OCI-LY7 (cell line): Measurements from ENCODE around the gene SPEF1. TPM values are rescaled to one million over a fixed set of nuclear protein-coding genes. Genes with fewer than 3 reads are reported as not detected.

Experiments used
- BruUV-seq: library from RNA; stranded (reverse); fragments of 400-500 nt; replicated peaks from 2 replicates; lab custom pipeline; 2021; lab: Mats Ljungman, UMichigan
- CTCF ChIA-PET: fragments of 300-600 bp; sonication (Branson Sonifier 250); formaldehyde crosslinking; loops from one replicate; lab custom pipeline; 2022; ENCODE audit warnings: antibody characterized with exemption; ENCODE audit not compliant: unreplicated experiment; lab: Charles Lee
- POLR2A ChIA-PET: fragments of 300-600 bp; sonication (Branson Sonifier 250); formaldehyde crosslinking; loops from one replicate; lab custom pipeline; 2022; ENCODE audit warnings: antibody characterized with exemption; lab: Charles Lee
- DNase-seq: peaks from one replicate; pipeline ENCODE4 v3.0.0-alpha.2; 2015; ENCODE audit warnings: low spot score
- H2AFZ ChIP-seq: fragments of 200-600 bp; sonication (generic), shearing (Covaris generic); 2 replicates; pipeline ENCODE4 v1.6.1; 2014; ENCODE audit warnings: mild to moderate bottlenecking, antibody characterized with exemption, low read length, moderate library complexity
- H3K27ac ChIP-seq: fragments of 200-600 bp; sonication (generic); 2 replicates; pipeline ENCODE4 v1.5.1; 2014; ENCODE audit warnings: mixed run types, low read depth, mild to moderate bottlenecking, moderate library complexity, low read length, inconsistent platforms; ENCODE audit not compliant: poor library complexity, severe bottlenecking
- H3K36me3 ChIP-seq: fragments of 200-600 bp; sonication (generic); 2 replicates; pipeline ENCODE4 v1.6.1; 2014; ENCODE audit warnings: mild to moderate bottlenecking, antibody characterized with exemption, low read length, moderate library complexity, mixed read lengths; ENCODE audit not compliant: insufficient read depth
- H3K4me1 ChIP-seq: fragments of 200-600 bp; sonication (generic); 2 replicates; pipeline ENCODE4 v1.5.1; 2014; ENCODE audit warnings: mild to moderate bottlenecking, low read length; ENCODE audit not compliant: insufficient read depth, poor library complexity, severe bottlenecking
- H3K4me2 ChIP-seq: fragments of 200-600 bp; sonication (generic); 2 replicates; pipeline ENCODE4 v1.6.1; 2014; ENCODE audit warnings: mild to moderate bottlenecking, low read length
- H3K4me3 ChIP-seq: fragments of 200-600 bp; sonication (generic); 2 replicates; pipeline ENCODE4 v1.5.1; 2014; ENCODE audit warnings: mild to moderate bottlenecking, low read depth, low read length; ENCODE audit not compliant: poor library complexity, severe bottlenecking
- H3K79me2 ChIP-seq: fragments of 200-600 bp; sonication (generic); 2 replicates; pipeline ENCODE4 v1.6.1; 2016; ENCODE audit warnings: low read depth, mild to moderate bottlenecking, low read length, moderate library complexity, mixed read lengths; ENCODE audit not compliant: insufficient read depth
- H3K9me2 ChIP-seq: fragments of 200-600 bp; sonication (generic); 2 replicates; pipeline ENCODE4 v1.6.1; 2016; ENCODE audit warnings: mild to moderate bottlenecking, low read length, mixed read lengths; ENCODE audit not compliant: insufficient read depth
- H3K9me3 ChIP-seq: fragments of 200-600 bp; sonication (generic); 2 replicates; pipeline ENCODE4 v1.6.1; 2014; ENCODE audit warnings: mild to moderate bottlenecking, mixed run types, low read length, mixed read lengths
- H4K20me1 ChIP-seq: fragments of 200-600 bp; sonication (generic); 2 replicates; pipeline ENCODE4 v1.6.1; 2014; ENCODE audit warnings: mild to moderate bottlenecking, antibody characterized with exemption, low read length, moderate library complexity, mixed read lengths; ENCODE audit not compliant: insufficient read depth
- CTCF ChIP-seq: fragments of 200-600 bp; sonication (generic); conservative IDR thresholded peaks from 2 replicates; pipeline ENCODE4 v1.5.1; 2014; ENCODE audit warnings: mild to moderate bottlenecking, antibody characterized with exemption, low read length, moderate library complexity, mixed read lengths
- EZH2phosphoT487 ChIP-seq: fragments of 200-600 bp; sonication (generic); IDR thresholded peaks from 2 replicates; pipeline ENCODE4 v1.6.1; 2018; ENCODE audit warnings: low read depth, borderline replicate concordance, mild to moderate bottlenecking, mixed run types, antibody characterized with exemption, low read length, moderate library complexity, mixed read lengths
- intact Hi-C: fragments of 100-400 bp; cut with micrococcal nuclease; formaldehyde crosslinking; loops from one replicate; pipeline ENCODE4 v1.10.0; 2022; ENCODE audit not compliant: unreplicated experiment
- total RNA-seq, 2 experiments: library from RNA; depleted of rRNA in 1 of 2; stranded (reverse); fragments of >200 nt in 1 of 2; shearing (Covaris generic) in 1 of 2; gene quantifications; 2 replicates each; pipeline ENCODE4 v1.2.3, GENCODE V29; 2014 to 2022

The SPEF1 gene
- total RNA-seq, 2 experiments from 2014 or later, result 0.09 to 0.27 TPM

- Histone ChIP-seq H2AFZ (no peak overlapping the region), H3K9me3 (no peaks in the 10 kb centered on the region), H3K9me2 (no peaks in the 10 kb centered on the region), H3K4me3 (no peak overlapping the region), H3K27ac (no peak overlapping the region), H3K36me3 (peaks cover 21% of the 10 kb centered on the region; the same call in 1 of the 2 replicates), H3K4me2 (no peak overlapping the region), H4K20me1 (no peaks in the 10 kb centered on the region), H3K4me1 (peaks cover 28% of the 10 kb centered on the region), H3K79me2 (peaks cover 9% of the 10 kb centered on the region; the same call in 1 of the 2 replicates)
- ChIA-PET CTCF (interaction anchor here (0.6 kb wide), 1 partner anchor 508 kb away, joined by 5 read pairs; no protein-coding TSS in a partner anchor), POLR2A (interaction anchor here (2.5 kb wide), 1 partner anchor 35 kb away, joined by 16 read pairs; the partner anchor contains the start of gene CENPB)
- BruUV-seq, result no TSS peak
- TF ChIP-seq CTCF, result no peak
- TF ChIP-seq EZH2phosphoT487, result no peak
- no peak for DNase-seq
- intact Hi-C loops, result no loop called here
Measured at GRCh38 chr20:3821996-3822395, 40.7 kb upstream of the SPEF1 start.

GRCh38 chr20:3820901-3821727 lies 39.9 kb upstream of the SPEF1 start:
- CTCF ChIA-PET, result interaction anchor here (0.6 to 2.5 kb wide), 2 partner anchors 22 to 507 kb away, joined by 5 to 9 read pairs; no protein-coding TSS in a partner anchor
- Histone ChIP-seq H3K4me2 (peak overlapping the region; percentile 99), H2AFZ (peak overlapping the region; percentile 94), H3K27ac (peak overlapping the region; percentile 70), H3K79me2 (peaks cover 9% of the 10 kb centered on the region; the same call in 1 of the 2 replicates), H3K9me3 (no peaks in the 10 kb centered on the region), H3K9me2 (no peaks in the 10 kb centered on the region), H3K4me1 (peaks cover 32% of the 10 kb centered on the region), H4K20me1 (no peaks in the 10 kb centered on the region), H3K4me3 (peak overlapping the region; percentile 91), H3K36me3 (peaks cover 17% of the 10 kb centered on the region; the same call in 1 of the 2 replicates)
- POLR2A ChIA-PET, result interaction anchor here (0.6 to 2.5 kb wide), 10 partner anchors 10 to 1365 kb away, joined by 3 to 16 read pairs (median 4); partner anchors contain the start of genes ADISSP and CENPB
- no peak for TF ChIP-seq EZH2phosphoT487
- no peak for TF ChIP-seq CTCF
- TSS peak; percentile 89 for BruUV-seq
- DNase-seq, result no peak
- intact Hi-C loops, result loop anchor here (1.0 kb wide), 3 partner anchors 25 to 34 kb away; partner anchors contain the start of genes CDC25B and MAVS
